ENCODE data around the gene FAM83E. TPM values are rescaled to one million over a fixed set of nuclear protein-coding genes. Genes with fewer than 3 reads are reported as not detected.

The FAM83E gene
- total RNA-seq, 6 experiments from 2014 or later, result 0.22 to 0.37 TPM; not detected in 4

DNA sequence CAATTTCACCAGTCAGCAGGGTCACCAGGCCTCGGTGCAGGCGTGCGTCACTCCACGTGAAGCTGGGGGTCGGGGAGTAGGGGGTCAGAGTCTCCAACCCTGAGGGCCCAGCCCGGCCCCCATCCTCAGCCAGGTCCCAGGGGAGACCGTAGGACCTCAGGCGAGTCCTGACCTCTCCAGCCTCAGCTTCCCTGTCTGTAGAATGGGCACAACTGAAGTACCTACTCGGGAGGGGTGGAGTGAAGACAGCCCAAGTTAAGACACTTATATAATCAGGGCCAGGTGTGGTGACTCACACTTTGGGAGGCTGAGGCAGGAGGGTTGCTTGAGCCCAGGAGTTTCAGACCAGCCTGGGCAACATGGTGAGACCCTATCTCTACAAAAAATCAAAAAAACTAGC, 11.0 kb downstream of the FAM83E start:
- ATAC-seq (no peak), DNase-seq (no peak)
- intact Hi-C loops (cut with DNase I), result loop anchor here (10.0 kb wide), 2 partner anchors 99 to 289 kb away; no protein-coding TSS in a partner anchor
- Histone ChIP-seq H3K27me3 (no peaks in the 10 kb centered on the region), H3K27ac (no peak overlapping the region), H3K36me3 (no peaks in the 10 kb centered on the region), H3K4me1 (no peaks in the 10 kb centered on the region), H3K4me3 (no peak overlapping the region), H3K9me3 (no peaks in the 10 kb centered on the region)
- TF ChIP-seq POLR2A (IDR thresholded peaks at IDR 0.05), result no peak
- TF ChIP-seq, protein P1, sequence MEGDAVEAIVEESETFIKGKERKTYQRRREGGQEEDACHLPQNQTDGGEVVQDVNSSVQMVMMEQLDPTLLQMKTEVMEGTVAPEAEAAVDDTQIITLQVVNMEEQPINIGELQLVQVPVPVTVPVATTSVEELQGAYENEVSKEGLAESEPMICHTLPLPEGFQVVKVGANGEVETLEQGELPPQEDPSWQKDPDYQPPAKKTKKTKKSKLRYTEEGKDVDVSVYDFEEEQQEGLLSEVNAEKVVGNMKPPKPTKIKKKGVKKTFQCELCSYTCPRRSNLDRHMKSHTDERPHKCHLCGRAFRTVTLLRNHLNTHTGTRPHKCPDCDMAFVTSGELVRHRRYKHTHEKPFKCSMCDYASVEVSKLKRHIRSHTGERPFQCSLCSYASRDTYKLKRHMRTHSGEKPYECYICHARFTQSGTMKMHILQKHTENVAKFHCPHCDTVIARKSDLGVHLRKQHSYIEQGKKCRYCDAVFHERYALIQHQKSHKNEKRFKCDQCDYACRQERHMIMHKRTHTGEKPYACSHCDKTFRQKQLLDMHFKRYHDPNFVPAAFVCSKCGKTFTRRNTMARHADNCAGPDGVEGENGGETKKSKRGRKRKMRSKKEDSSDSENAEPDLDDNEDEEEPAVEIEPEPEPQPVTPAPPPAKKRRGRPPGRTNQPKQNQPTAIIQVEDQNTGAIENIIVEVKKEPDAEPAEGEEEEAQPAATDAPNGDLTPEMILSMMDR (IDR thresholded peaks at IDR 0.05), result no peak
- 82% methylated on average over 4 of the region's 9 CpGs for WGBS (ENCODE audit: insufficient coverage, low coverage, low lambda C conversion rate, missing lambda C conversion rate)

GRCh38 chr19:48603449-48603848, 11.4 kb downstream of the FAM83E start:
- Histone ChIP-seq H3K9me3 (no peaks in the 10 kb centered on the region), H3K4me3 (no peak overlapping the region), H3K27me3 (no peaks in the 10 kb centered on the region), H3K36me3 (no peaks in the 10 kb centered on the region), H3K4me1 (no peaks in the 10 kb centered on the region), H3K27ac (no peak overlapping the region)
- intact Hi-C loops (cut with DNase I), result loop anchor here (10.0 kb wide), 2 partner anchors 99 to 289 kb away; no protein-coding TSS in a partner anchor
- 91% methylated on average over 22 of the region's 39 CpGs for WGBS (ENCODE audit: insufficient coverage, low coverage, low lambda C conversion rate, missing lambda C conversion rate)
- no peak for DNase-seq
- TF ChIP-seq, protein P1 (IDR thresholded peaks at IDR 0.05), result no peak
- no peak for TF ChIP-seq POLR2A (IDR thresholded peaks at IDR 0.05)
- no peak for ATAC-seq

- Histone ChIP-seq H3K9me3 (no peaks in the 10 kb centered on the region), H3K27ac (no peak overlapping the region), H3K4me1 (no peaks in the 10 kb centered on the region), H3K36me3 (no peaks in the 10 kb centered on the region), H3K4me3 (no peak overlapping the region), H3K27me3 (no peaks in the 10 kb centered on the region)
- TF ChIP-seq, protein P1 (IDR thresholded peaks at IDR 0.05), result no peak
- no peak for DNase-seq
- WGBS (ENCODE audit: insufficient coverage, low coverage, low lambda C conversion rate, missing lambda C conversion rate), result 61% methylated on average over 4 of the region's 9 CpGs
- ATAC-seq, result no peak
- intact Hi-C loops (cut with DNase I), result loop anchor here (10.0 kb wide), 2 partner anchors 98 to 288 kb away; no protein-coding TSS in a partner anchor
Measured at GRCh38 chr19:48603001-48603400, 11.9 kb downstream of the FAM83E start.

GRCh38 chr19:48600679-48601417, 14.0 kb downstream of the FAM83E start:
- no peaks in the 10 kb centered on the region for H3K27me3 ChIP-seq
- WGBS (ENCODE audit: insufficient coverage, low coverage, low lambda C conversion rate, missing lambda C conversion rate), result 73% methylated on average over 11 of the region's 21 CpGs
- ATAC-seq (no peak), DNase-seq (no peak)
- no peak for TF ChIP-seq POLR2A (IDR thresholded peaks at IDR 0.05)
- TF ChIP-seq, protein P1 (IDR thresholded peaks at IDR 0.05), result no peak
- intact Hi-C loops (cut with DNase I), result loop anchor here (10.0 kb wide), 2 partner anchors 96 to 286 kb away; no protein-coding TSS in a partner anchor
- no peak overlapping the region for H3K4me3 ChIP-seq
- H3K27ac ChIP-seq, result no peak overlapping the region
- H3K4me1 ChIP-seq, result no peaks in the 10 kb centered on the region
- no peaks in the 10 kb centered on the region for H3K9me3 ChIP-seq
- no peaks in the 10 kb centered on the region for H3K36me3 ChIP-seq

All from right lobe of liver (tissue), 6 donors.